Ectodermal cell (in vitro differentiated cells): ENCODE results near the gene THRA.

ENCODE experiments used
- H3K27ac ChIP-seq: 2 replicates; pipeline ENCODE4 v1.7.0; 2013; ENCODE audit warnings: mild to moderate bottlenecking, low read depth, low read length; ENCODE audit not compliant: insufficient read depth, poor library complexity, severe bottlenecking
- H3K27me3 ChIP-seq: 2 replicates; pipeline ENCODE4 v1.7.0; 2013; ENCODE audit warnings: mild to moderate bottlenecking, low read length; ENCODE audit not compliant: insufficient read depth, control insufficient read depth, poor library complexity, severe bottlenecking
- H3K36me3 ChIP-seq: one replicate; pipeline ENCODE4 v1.7.0; 2013; ENCODE audit warnings: low read length; ENCODE audit not compliant: control insufficient read depth, insufficient read depth
- H3K4me1 ChIP-seq: one replicate; pipeline ENCODE4 v1.7.0; 2013; ENCODE audit warnings: low read length; ENCODE audit not compliant: control insufficient read depth, insufficient read depth
- H3K4me3 ChIP-seq: 2 replicates; pipeline ENCODE4 v1.7.0; 2013; ENCODE audit warnings: low read depth, low read length, control low read depth; ENCODE audit not compliant: insufficient read depth
- H3K9me3 ChIP-seq: 2 replicates; pipeline ENCODE4 v1.7.0; 2013; ENCODE audit warnings: mild to moderate bottlenecking, low read length, moderate library complexity; ENCODE audit not compliant: control insufficient read depth
- WGBS, 2 experiments: methylation state at CpG; one replicate each; pipeline ENCODE4 v1.1.7; 2013; ENCODE audit warnings: missing lambda C conversion rate in 2 of 2; 5-methylcytosine and 5-hydroxymethylcytosine counted together

THRA gene

DNA sequence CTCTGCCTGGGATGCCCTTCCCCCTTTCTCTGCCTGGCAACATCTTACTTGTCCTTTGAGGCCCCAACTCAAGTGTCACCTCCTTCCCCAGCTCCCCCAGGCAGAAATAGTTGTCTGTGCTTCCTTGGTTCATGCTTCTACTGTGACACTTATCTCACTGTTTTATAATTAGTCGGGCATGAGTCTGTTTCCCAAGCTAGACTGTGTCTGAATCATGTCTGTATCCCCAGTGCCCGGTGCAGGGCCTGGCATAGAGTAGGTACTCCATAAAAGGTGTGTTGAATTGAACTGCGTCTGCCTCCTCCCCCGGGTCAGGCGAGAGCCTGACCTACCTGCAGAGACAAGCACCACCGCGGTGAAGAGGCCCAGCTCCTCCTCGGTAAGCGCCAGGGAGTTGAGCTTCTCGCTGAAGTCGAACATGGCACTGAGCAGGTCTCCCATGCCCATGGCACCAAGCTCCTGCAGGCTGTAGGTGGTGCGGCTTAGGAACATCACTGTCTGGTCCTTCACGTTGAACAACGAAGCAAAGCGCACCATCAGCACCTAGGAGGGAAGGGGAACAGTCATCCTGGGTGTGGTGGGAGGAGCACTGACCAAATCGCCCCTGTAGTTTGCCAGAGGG is 30.9 kb downstream of the THRA start:
- H3K27ac ChIP-seq = no peak overlapping the region
- H3K36me3 ChIP-seq = peaks cover 13% of the 10 kb centered on the region
- WGBS, 2 experiments = 93 to 94% methylated on average over 16 of the region's 16 CpGs
- no peaks in the 10 kb centered on the region for H3K9me3 ChIP-seq
- H3K27me3 ChIP-seq = no peaks in the 10 kb centered on the region
- peaks cover 13% of the 10 kb centered on the region for H3K4me1 ChIP-seq
- no peak overlapping the region for H3K4me3 ChIP-seq

DNA sequence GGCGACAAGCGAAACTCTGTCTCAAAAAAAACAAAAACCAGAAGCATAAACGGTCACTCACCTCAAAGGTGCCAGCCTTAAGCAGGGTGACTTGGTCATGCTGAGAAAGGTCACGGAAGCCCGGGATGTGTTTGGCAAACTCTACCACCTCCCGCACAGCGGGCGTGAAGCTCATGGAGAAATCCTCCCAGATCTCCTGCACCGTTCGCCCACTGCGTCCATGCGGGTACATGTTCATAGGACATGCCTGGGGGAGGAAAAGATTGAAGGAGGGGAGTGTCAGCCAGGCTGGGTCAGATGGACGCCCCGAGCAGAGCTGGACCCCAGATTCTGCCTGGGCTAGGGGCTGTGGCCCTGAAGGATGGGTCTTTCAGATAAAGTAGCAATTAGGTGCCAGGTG is 32.1 kb downstream of the THRA start:
- Histone ChIP-seq H3K4me1 (peaks cover 20% of the 10 kb centered on the region), H3K4me3 (no peak overlapping the region), H3K27ac (no peak overlapping the region), H3K36me3 (peaks cover 9% of the 10 kb centered on the region), H3K27me3 (peaks cover 7% of the 10 kb centered on the region), H3K9me3 (no peaks in the 10 kb centered on the region)
- WGBS, 2 experiments = 95 to 97% methylated on average over 14 of the region's 14 CpGs

DNA sequence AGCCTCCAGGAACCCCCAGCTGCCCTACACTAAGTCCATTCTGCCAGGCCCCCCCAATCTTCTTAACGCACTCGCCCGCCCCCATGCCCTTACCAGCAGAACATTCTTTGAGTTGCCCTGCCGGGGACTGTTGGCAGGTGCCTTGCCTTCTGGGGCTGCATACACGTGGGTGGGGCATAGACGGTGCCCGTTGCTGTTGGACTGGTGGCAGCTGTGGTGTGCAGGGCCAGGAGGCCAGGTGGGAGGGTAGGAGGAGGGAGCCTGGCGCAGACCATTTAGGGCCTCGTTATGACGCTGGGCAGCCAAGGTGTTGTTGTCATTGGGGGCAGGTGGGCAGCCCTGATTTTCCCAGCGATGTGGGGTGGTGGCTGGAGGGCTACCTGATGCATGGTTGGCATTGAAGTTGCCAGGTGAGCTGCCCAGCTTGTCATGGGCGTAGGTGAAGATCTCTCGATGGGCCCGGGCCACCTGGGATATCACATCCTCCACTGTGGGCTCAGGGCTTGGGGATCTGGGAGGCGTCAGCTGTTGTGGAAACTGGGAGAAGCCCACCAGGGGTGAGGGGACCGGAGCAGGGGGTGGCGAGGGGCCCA is 32.7 kb downstream of the THRA start:
- 95% methylated on average over 17 of the region's 17 CpGs for WGBS, 2 experiments
- peaks cover 22% of the 10 kb centered on the region for H3K4me1 ChIP-seq
- H3K27ac ChIP-seq = no peak overlapping the region
- H3K9me3 ChIP-seq = no peaks in the 10 kb centered on the region
- peaks cover 9% of the 10 kb centered on the region for H3K36me3 ChIP-seq
- H3K27me3 ChIP-seq = peaks cover 12% of the 10 kb centered on the region
- no peak overlapping the region for H3K4me3 ChIP-seq

GRCh38 chr17:40095944-40096791 is 33.4 kb downstream of the THRA start:
- peaks cover 12% of the 10 kb centered on the region for H3K27me3 ChIP-seq
- H3K4me1 ChIP-seq = peaks cover 22% of the 10 kb centered on the region
- H3K36me3 ChIP-seq = peaks cover 9% of the 10 kb centered on the region
- WGBS, 2 experiments = 92 to 96% methylated on average over 23 of the region's 23 CpGs
- H3K27ac ChIP-seq = no peak overlapping the region
- H3K4me3 ChIP-seq = no peak overlapping the region
- H3K9me3 ChIP-seq = no peaks in the 10 kb centered on the region

DNA sequence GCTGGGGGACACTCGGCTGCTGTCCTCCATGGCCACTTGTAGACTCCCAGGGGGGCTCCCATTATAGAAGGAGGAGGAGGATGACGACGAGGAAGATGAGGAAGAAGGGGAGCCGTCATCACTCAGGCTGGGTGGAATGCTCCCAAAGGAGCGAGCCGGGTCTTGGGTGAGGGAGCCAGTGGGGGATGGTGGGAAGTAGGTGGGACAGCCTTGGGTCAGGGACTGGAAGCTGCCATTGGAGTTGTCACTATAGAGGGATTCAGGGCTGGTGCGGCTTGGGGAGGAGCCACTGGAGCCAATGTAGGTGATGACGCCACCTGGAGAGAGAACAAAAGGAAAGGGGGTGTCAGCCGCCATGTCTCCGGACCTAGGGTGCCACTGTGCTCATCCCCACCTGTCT is 34.3 kb downstream of the THRA start:
- H3K36me3 ChIP-seq = peaks cover 9% of the 10 kb centered on the region
- H3K4me1 ChIP-seq = peaks cover 17% of the 10 kb centered on the region
- no peak overlapping the region for H3K27ac ChIP-seq
- peaks cover 12% of the 10 kb centered on the region for H3K27me3 ChIP-seq
- H3K4me3 ChIP-seq = no peak overlapping the region
- WGBS, 2 experiments = 94% methylated on average over 10 of the region's 10 CpGs
- no peaks in the 10 kb centered on the region for H3K9me3 ChIP-seq

- Histone ChIP-seq H3K4me1 (peaks cover 22% of the 10 kb centered on the region), H3K36me3 (peaks cover 8% of the 10 kb centered on the region), H3K9me3 (no peaks in the 10 kb centered on the region), H3K27me3 (peaks cover 12% of the 10 kb centered on the region), H3K4me3 (peak overlapping the region; percentile 41), H3K27ac (no peak overlapping the region)
- 90 to 91% methylated on average over 9 of the region's 9 CpGs for WGBS, 2 experiments
These were observed 35.4 kb downstream of the THRA start for GRCh38 chr17:40097931-40098845.

GRCh38 chr17:40098846-40099618 is 36.3 kb downstream of the THRA start:
- Histone ChIP-seq H3K27ac (no peak overlapping the region), H3K4me3 (peak overlapping the region; percentile 41), H3K27me3 (peaks cover 12% of the 10 kb centered on the region), H3K9me3 (no peaks in the 10 kb centered on the region), H3K4me1 (peaks cover 25% of the 10 kb centered on the region), H3K36me3 (no peaks in the 10 kb centered on the region)
- WGBS, 2 experiments = 8 to 9% methylated on average over 52 of the region's 52 CpGs

- H3K4me3 ChIP-seq = peak overlapping the region; percentile 41
- WGBS, 2 experiments = 34% methylated on average over 31 of the region's 31 CpGs
- H3K4me1 ChIP-seq = peaks cover 25% of the 10 kb centered on the region
- no peaks in the 10 kb centered on the region for H3K36me3 ChIP-seq
- H3K9me3 ChIP-seq = no peaks in the 10 kb centered on the region
- no peak overlapping the region for H3K27ac ChIP-seq
- peaks cover 12% of the 10 kb centered on the region for H3K27me3 ChIP-seq
These were observed 37.1 kb downstream of the THRA start for GRCh38 chr17:40099619-40100418.

DNA sequence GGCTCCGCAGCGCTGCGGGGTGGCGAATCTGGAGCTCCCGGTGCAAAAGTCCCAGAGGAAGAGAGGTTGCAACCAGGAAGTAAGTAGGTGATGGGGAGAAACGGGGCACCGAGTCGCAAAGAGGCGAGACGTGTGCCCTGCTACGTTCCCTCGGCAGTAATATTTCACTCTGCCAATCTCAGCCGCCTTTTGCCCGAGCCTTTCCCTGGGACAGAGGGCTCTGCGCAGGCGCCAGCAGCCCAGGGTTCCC is 37.6 kb downstream of the THRA start, which contains the start of gene NR1D1:
Gene NR1D1 (minus strand): TSS at position 171 of the 250 bp plus-strand sequence. CDS start 495 bp downstream, outside the sequence.
- 1% methylated on average over 16 of the region's 16 CpGs for whole genome bisulfite sequencing, 2 experiments
- H3K36me3 ChIP-seq = no peaks in the 10 kb centered on the region
- H3K4me1 ChIP-seq = peaks cover 25% of the 10 kb centered on the region
- H3K27ac ChIP-seq = no peak within 1 kb of the TSS
- H3K4me3 ChIP-seq = peak within 1 kb of the TSS; percentile 41
- peaks cover 12% of the 10 kb centered on the region for H3K27me3 ChIP-seq
- H3K9me3 ChIP-seq = no peaks in the 10 kb centered on the region
